ENCODE results near the gene EPS15.
"Not testable (repeated sequence)": the region's sequence is repeated elsewhere in the genome, so short reads cannot be mapped to it uniquely, and the experiment has no call there.

Gene EPS15

DNA sequence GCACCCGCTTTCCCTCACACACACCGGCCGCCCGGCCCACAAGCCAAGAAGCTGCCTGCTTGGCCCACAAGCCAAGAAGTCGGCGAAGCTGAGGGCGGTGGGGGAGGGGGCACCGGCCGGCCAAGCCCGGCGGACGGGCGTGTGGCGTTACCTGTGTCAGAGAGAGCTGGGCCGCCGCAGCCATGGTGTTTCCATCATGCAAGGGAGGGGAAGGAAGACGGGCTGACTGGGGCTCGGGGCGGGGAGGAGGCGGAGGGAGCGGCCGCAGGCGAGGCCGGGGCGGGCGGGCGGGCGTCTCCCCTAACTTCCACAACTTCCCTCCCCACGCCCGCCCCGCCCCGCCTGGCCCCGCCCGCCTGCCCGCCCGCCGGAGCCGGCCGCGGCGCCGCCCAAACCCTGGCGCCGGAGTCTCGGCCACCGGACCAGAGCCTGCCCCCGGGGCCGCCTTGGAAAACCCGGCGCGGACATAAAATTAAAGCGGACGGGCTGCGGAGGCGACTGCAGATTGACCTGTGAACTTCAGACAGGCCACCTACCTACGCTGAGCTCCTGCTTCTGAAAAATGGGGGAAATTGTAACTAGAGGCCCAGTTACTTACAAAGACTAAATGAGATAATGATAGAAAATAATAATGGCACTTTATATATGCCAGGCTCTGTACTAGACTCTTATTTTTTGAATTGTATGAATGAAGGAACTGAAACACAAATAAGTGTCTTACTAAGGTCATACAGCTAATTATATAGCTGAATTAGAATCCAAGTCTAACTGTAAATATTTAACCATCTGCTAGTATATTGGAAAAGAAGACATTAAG lies at the start of gene EPS15:
EPS15 (minus strand) TSS at position 219 of the 817 bp plus-strand sequence; CDS start at position 184, 35 bp downstream.
- peak; percentile 85 for DNase-seq (ENCODE audit: low spot score)

DNA sequence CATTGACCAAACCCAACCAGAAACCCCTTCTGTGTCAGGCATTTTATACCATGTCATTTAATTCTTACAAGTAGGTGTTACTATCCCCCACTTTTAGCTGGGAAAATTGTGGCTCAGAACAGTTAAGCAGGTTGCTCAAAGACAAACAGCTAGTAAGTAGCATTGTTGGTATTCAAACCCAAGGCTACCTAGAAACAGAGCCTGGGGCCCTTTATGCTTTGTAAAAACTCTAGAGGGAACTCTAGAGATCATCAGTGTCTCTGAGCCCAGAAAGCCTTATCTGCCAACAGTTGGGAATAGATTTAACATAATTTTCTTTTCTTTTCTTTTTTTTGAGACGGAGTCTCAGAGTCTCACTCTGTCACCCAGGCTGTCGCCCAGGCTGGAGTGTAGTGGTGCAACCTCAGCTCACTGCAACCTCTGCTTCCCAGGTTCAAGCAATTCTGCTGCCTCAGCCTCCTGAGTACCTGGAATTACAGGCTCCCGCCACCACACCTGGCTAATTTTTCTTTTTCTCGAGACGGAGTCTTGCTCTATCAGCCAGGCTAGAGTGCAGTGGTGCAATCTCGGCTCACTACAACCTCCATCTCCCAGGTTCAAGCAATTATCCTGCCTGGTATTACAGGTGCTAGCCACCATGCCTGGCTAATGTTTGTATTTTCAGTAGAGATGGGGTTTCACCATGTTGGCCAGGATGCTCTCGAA lies 49.3 kb upstream of the EPS15 start:
- no peak for DNase-seq (ENCODE audit: low spot score)

DNA sequence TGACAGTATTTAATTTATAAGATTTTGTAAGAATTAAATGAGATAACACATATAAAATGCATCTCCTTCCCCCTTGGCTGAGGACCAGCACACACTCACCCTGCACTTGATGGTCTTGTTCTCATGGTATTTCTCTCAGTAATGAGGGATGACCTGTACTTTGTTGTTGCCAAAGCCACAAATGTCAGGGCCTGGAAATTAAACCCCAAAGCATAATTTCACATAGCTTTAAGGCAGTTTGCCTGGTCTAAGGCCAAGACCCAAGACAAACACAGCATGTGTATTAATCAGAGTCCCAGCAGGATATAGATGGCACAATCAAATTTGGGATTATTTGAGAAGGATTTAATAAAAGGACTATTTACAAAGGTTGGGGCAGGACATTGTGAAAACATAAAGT lies 48.6 kb upstream of the EPS15 start:
- no peak for DNase-seq (ENCODE audit: low spot score)

DNA sequence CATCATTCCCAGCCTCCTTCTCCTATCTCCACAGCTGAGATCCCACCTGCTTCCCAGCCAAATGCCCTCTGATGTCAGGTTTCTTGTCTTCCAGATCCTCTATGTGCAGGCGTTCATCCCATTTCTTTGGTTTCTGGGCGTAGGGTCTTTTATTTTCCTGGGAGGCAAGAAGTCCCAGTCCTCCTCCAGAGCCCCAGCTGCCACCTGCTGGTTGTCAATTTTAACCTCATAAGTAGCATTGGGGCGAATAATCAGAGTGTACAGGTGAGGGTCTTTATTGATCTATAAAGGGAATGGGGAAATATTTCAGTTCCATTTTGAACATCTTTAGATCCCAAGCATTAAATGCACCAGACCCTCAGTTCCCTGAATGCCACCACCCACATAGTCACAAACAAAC lies 47.2 kb upstream of the EPS15 start:
- DNase-seq (ENCODE audit: low spot score): no peak

DNA sequence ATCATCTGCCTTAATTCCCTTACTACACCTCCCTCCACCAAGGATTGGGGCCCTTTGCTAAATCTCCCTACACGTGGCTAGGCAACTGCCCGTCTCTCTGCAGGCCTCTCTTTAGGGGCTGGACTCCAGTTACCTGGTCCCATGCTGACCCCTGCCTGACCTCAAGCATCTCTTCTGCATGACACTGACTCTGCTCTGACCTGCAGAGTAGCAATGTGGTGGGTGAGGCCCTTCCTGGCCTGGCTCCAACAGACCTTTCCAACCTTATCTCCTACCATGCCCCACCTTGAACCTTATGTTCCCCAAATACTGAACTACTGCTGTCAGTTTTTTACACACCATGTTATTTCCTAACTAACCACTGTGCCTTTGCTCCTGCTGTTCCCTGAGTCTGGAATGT lies 45.9 kb upstream of the EPS15 start:
- DNase-seq (ENCODE audit: low spot score): no peak

DNA sequence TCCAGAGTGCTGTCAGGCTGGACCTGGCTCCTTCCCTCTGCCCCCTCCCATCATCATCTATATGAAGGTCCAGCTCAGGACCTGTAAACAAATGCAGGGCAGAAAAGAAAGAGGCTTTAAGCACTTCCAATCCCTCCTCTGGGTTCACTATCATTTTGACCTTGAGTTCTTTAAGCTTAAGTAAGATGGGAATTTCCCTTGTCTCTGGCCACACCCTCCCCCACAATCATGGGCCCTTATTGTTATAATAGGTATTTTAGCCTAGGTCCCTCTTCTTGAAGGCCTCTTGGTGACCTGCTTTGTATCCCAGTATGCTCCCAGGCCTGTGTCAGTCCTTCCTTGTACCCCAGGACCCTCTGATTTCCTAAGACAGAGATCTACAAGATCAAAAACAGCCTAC lies 45.1 kb upstream of the EPS15 start:
- no peak for DNase-seq (ENCODE audit: low spot score)

DNA sequence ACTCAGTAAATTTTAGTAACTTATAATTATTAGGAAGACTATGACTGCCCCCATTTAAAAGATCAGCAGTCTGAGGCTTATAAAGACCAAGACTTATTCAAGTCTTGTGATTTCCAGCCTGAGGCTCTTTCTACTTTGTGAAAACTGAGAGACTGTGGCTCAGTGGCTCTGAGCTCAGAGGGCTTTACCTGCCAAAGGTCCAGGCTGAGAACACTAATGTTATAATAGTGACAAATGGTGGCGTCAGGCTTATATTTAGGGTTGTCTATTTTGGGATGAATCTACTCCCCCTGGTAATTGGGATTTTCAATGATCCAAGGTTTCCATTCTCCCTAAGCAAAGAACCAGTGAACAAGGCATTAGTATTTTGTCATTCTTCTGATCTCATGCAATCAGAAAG lies 42.6 kb upstream of the EPS15 start:
- DNase-seq (ENCODE audit: low spot score): no peak

DNA sequence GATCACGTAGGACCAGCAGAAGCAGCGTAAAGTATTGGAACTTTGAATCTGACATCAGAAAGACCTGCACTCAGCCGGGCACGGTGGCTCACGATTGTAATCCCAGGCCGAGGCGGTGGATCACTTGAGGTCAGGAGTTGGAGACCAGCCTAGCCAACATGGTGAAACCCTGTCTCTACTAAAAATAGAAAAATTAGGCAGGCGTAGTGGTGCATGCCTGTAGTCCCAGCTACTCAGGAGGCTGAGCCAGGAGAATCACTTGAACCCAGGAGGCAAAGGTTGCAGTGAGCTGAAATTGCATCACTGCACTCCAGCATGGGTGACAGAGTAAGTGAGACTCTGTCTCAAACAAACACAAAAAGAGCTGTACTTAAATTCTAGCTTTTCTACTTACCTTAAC lies 41.8 kb upstream of the EPS15 start:
- not testable (repeated sequence) for DNase-seq (ENCODE audit: low spot score)

DNA sequence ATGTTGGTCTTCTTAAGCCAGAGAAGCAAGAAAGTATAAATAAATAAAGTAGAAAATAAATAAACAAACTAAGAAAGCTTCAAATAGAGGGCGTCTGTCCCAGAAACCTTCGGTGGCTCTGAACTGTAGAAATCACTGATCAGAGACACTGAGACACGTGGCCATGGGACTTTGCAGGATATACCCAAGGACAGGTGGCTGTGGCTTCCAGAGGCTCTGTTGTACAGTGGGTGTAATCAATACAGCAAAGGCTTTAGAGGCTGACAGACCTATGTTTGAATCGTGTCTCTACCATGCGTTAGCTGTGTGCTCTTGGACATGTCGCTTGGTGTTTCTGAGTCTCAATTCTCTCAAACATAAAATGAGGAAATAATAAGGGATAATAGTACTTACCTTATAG lies 41.0 kb upstream of the EPS15 start:
- no peak for DNase-seq (ENCODE audit: low spot score)

DNA sequence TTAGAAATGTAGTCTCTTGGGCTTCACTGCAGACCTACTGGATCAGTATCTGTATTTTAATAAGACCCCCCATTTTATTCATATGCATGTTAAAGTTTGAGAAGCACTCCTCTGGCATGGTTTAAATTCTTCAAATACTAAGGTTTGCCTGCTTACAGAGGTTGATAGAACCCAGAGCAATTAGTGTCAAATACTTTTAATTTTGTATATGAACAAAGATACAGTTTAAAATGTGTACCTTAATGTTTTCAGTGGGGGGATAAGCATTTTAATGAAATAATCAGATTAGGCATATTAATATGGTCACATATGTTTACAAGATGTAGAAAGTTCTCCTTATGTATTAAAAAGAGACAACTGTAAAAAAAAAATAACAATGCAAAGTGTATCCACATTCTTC lies 40.4 kb upstream of the EPS15 start:
- no peak for DNase-seq (ENCODE audit: low spot score)

DNA sequence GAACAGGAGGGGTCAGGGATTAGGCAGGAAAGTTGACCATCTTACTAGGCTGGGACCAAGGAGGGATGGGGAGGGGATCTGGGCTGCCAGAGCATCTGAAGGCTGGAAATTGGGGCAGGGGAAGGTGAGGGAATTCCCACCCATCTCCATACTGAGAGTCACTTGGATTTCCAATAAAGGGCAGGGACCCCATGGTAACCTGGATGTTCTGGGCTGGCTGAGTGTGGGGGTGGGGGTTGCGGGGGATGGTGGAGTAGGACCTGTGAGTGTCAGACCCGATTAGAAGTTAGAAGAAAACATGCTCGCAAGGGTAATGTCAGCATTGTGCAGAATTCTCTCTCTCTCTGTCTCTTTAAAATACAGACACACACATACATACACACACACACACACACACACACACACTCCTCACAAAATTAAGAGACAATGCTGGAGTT lies 40.0 kb upstream of the EPS15 start:
- DNase-seq (ENCODE audit: low spot score): no peak

DNA sequence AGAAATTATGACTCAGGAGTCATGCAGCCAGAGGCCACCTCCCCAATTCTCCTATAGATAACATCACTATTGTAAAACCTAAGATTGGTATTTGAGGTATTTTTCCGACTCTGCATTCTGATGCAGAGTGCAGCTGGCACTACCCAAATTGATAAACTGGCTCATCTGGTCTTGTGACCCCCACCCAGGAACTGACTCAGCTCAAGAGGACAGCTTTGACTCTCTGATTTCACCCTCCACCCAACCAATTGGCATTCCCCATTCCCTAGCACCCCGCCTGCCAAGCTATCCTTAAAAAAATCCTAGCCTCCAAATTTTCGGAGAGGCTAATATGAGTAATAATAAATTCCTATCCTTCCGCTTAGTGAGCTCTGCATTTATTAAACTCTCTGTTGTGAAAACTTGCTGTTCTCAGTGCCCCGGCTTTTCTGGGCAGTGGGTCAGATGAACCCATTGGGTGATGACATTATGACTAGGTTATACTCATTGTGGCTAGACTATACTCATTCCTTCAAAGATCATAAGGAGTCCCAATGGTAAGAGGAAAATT lies 39.4 kb upstream of the EPS15 start:
- DNase-seq (ENCODE audit: low spot score): no peak

DNA sequence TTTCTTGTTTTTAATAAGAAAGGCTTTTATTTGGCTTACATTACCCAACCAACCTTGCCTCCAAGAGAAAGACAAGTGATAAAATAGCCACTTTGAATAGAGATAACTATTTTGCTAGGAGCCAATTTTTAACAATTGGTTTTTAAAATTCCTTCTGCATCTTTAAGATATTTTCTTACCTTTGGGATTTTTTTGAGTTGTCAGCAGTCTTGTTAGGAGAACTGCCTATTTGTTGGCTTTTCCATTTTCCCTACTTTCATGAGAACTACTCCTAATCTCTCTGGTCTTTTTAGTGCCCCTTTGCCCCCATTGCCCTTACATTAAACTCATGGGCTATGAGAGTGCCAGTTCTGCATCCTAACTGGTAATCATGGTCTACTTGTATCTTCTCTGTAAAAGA lies 38.1 kb upstream of the EPS15 start:
- DNase-seq (ENCODE audit: low spot score): no peak

DNA sequence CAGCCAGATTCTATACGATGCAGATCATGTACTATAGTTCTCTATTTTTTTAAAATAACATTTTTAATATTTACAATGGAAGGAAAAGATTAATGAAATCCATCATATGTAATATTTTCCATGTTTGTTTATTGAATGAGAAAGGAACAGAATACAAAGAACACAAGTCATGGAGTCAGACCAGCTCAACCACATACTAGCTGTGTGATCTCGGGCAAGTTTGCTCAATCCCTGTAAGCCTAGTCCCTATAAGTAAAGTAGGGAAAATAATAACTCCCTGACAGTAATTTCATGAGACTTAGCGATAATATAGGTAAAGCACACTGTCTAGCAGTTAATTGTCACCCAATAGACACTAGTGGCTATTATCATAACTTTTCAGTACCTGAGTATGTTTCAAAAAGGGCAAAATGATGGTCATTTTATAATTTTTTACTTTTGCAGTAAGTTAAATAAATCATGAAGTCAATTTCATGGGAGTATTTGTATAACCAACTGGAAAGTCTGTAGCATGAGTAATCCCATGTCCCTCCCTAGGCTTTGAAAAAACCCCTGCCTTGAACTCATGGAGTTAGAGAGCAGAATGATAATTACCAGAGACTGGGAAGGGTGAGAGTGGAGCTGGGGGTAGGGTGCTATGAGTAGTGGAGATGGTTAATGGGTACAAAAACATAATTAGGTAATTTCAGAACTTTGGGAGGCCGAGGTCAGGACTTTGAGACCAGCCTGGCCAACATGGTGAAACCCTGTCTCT lies 37.0 kb upstream of the EPS15 start:
- DNase-seq (ENCODE audit: low spot score): no peak

DNA sequence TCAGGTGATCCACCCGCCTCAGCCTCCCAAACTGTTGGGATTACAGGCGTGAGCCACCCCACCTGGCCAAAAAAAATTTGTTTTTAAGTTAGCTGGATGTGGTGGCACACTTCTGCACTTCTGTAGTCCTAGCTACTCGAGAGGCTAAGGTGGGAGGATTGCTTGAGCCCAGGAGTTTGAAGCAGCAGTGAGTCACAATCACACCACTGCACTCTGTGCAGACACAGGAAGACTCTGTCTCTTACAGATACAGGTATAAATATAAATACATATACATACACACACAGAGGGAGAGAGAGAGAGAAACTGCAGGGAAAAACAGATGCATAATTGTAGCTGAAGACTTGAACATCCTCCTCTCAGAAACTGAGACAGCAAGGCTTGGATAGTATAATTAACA lies 34.8 kb upstream of the EPS15 start:
- no peak for DNase-seq (ENCODE audit: low spot score)

DNA sequence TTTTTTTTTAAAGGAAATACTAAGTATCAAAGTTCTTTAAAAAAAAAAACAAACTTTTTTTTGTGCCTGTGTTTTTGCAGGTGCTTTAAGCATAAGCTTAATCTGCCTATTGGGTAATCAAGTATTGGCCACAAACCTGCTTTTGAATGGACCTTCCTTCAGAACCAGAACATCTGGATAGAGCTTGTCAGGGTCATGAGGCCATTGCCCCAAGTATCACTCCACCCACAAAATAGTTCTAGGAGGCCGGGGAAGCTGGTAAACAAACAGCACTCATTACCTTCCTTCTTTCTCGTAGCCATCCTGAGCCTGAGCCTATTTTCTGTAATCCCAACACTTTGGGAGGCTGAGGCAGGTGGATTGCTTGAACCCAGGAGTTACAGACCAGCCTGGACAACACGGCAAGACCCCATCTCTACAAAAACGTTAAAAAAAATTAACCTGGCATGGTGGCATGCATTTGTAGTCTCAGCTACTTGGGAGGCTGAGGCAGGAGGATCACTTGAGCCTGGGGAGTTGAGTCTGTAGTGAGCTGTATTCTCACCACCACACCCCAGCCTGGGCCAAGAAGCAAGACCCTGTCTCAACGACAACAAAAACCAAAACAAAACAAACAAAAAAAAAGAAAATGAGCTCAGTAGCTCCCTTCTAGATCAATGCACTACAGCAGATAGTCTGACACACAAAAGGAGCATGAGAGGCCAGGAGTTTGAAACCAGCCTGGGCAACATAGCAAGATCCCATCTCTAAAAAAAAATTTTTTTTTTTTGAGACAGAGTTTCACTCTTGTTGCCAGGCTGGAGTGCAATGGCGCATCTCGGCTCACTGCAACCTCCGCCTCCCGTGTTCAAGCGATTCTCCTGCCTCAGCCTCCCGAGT lies 34.1 kb upstream of the EPS15 start:
- DNase-seq (ENCODE audit: low spot score): no peak

DNA sequence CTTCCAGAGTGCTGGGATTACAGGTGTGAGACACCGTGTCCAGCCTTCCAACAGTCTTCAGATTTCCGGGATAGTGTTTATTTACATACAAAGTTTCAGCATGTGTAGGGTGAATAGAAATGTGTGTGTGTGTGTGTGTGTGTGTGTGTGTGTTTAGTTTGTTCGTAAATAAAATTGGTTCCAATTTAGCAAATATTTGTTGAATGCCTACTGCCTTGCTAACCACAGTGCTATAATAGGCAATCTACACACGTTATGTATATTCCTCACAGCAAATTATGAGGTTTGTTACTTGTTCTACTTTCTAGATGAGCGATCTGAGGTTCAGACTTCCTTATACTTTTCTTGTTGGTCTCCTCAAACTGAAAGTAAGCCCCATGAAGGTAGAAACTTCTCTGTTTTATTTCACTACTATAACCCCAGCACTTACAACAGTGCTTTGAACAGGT lies 32.8 kb upstream of the EPS15 start:
- DNase-seq (ENCODE audit: low spot score): no peak

DNA sequence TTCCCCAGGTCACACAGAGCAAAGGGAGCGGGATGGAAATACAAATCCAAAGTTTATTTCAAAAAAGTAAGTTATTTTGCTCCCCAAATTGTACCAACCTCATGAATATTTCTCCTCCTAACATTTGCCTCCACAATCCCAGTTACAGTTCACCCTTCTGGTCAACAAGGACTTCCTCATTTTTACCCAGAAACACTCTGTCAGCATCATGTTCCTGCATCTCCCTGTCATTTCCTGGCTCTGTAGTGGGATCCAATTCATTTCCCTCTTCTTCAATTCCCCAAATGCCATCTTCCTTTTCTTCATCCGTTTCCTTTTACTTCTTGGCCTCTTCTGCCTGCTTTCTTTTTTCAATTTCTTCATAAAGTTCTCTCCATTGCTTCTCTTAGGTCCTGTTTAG lies 32.0 kb upstream of the EPS15 start:
- no peak for DNase-seq (ENCODE audit: low spot score)

DNA sequence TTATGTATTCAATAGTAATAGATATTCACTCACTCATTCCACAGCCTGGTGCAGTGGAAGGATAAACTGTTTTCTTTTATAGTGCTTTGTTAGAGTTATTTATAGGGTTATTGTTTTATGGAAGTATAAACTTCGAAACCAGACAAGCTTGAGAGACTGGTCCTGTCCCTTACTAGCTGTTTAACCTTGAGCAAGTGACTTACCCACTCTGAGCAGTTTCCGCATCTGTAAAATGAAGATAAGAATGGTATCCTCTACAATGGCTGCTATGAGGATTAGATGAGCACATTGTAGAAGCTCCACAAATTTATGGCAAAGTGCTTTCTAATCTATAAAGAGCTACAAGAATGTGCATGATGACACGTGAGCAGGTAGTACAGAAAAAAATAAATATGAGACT lies 30.8 kb upstream of the EPS15 start:
- DNase-seq (ENCODE audit: low spot score): no peak

DNA sequence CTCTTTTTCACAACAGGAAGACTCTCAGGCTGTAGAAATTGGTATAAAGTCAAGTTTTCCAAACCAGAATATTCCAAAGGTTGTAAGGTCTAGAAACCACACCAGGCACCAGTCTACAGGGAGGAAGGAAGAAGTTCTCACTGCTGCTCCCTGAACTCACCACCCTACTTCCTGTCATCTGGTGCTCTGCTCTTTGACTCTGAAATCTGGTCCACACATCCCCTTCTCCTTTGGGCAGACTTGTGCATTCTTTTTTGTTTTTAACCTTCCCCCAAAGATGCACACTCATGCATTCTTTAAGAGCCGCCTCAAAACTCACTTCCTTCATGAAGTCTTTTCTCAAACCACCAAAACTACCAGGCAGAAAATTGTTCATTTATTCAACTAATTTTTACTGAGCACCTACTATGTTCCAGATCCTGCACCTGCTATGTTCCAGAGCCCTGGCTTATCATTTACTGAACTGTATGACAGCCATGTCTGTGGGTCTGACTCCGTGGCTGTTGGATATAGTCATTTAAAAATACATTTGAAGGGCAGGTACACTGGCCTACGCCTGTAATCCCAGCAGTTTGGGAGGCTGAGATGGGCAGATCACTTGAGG lies 30.1 kb upstream of the EPS15 start:
- no peak for DNase-seq (ENCODE audit: low spot score)

DNA sequence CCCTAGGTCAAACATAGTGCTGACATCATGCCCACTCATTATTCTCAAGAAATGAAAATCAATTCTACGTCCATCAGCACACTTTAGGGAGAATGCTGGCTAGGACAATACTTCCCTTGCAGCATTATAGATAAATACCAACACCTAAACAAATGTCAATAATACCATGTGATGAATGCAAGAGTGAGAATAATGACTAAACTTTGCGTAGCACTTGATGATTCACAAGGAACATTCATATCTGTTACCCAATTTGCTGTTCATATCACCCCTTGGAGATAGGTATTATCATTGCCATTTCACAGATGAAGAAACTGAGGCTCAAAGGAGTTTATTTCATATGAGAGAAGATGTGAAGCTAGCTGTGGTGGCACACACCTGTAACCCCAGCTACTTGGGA lies 24.8 kb upstream of the EPS15 start:
- no peak for DNase-seq (ENCODE audit: low spot score)

All from CD4-positive, alpha-beta T cell treated with Interleukin-15 for 4 hours (primary cell).